Stimulated activated naive CD4-positive, alpha-beta T cell (primary cell): Measurements from ENCODE around the gene EHMT1.
"Not testable (repeated sequence)": the region's sequence is repeated elsewhere in the genome, so short reads cannot be mapped to it uniquely, and the experiment has no call there.

Experiments used
- DNase-seq, 6 experiments: peaks; one replicate each; lab custom pipeline; 2025; lab: John Stamatoyannopoulos, UW

The EHMT1 gene

DNA sequence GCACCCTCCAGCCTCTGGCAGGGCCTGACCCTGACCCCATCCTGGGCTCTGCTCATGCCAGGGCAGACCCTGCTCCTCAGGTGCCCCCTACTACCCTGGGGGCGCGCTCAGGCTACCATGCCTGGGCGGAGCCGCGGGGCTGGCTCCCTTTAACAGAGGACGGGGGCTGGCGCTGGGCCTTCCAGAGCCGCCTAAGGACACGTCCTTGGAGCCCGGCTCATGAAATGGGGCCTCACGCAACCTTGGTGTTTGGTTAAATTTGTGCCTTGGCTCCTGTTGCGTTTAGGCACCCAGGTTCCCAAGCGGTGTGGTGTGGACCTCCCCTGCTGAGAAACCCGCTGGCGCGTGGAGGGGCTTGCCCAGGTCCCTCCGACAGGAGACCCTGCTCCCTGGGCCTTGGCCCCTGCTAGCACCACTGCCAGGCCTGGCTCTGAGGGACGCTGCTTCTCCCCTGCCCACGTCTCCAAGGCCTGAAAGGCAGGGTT lies 3.4 kb upstream of the EHMT1 start:
- no peak for DNase-seq

DNA sequence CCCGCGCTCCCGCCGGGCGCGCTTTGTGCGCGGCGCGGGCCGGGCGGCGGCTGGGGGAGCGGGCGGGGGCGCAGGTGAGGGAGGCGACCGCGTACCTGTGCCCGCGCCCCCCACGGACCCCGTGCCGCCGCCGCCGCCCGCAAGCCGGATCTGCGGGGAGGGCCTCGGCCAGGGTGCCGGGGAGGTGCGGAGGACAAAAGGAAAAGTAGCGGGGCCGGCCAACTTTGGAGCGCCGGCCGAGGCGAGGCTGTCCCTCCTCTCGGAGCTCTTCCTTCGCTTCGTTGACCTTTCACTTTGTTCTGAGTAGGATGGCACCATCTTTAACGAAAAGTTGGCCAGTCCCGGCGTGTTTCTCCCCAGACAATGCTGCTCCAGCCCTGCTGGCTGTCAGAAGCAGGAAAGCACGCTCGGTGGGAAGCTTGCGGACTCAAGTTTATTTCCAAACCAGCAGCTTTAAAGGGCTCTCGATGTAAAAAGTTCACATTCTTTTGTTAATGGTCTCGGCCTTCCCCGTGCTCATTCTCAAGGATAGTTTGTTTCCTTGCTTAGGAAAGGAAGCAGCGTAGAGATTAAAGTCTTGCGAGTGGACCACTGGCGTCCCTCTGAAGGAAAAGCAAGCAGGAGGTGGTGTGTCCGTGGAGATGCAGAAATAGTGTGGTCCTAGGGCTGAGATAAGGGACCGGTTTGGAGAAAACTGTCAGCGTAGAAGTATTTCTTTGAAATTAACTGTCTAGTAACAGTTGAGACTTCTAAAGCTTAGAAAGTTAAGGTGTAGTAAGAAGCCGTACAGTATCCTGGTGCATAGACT lies 639 bp downstream of the EHMT1 start:
- peak in 4 of 6 experiments; percentile 15 to 47 (median 28) for DNase-seq

DNA sequence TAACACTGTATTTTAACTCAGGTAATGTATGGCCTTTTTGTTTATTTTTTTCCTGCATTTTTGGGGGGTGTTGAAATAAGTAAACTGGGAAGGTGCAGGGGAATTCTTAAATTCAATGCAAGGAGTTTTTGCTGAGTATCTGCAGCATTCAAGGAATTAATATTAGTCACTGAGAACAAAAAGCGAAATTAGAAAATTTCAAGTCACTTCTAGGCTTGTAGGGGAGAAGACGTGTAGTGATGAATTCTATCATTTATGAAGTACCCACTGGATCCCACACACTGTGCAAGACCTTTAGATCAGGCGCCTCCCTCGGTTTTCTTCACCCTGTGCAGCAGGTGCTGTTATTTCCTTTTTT lies 1.2 kb downstream of the EHMT1 start:
- DNase-seq = no peak

DNA sequence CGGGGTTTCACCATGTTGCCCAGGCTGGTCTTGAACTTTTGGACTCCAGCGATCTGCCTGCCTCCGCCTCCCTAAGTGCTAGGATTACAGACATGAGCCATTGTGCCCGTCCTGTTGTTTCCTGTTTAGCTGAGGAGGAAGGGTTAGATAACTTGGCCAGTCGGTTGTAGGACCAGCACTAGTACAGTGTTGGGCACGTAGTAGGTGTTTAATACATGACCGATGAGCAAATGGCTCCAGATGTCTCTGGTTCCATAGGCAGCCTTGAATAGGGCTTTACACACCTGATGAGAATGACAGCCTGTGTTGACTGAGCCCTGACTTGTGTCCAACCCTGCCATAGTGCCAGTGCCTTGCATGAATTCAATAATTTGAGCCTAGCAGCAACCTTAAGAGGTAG lies 1.8 kb downstream of the EHMT1 start:
- DNase-seq = no peak

DNA sequence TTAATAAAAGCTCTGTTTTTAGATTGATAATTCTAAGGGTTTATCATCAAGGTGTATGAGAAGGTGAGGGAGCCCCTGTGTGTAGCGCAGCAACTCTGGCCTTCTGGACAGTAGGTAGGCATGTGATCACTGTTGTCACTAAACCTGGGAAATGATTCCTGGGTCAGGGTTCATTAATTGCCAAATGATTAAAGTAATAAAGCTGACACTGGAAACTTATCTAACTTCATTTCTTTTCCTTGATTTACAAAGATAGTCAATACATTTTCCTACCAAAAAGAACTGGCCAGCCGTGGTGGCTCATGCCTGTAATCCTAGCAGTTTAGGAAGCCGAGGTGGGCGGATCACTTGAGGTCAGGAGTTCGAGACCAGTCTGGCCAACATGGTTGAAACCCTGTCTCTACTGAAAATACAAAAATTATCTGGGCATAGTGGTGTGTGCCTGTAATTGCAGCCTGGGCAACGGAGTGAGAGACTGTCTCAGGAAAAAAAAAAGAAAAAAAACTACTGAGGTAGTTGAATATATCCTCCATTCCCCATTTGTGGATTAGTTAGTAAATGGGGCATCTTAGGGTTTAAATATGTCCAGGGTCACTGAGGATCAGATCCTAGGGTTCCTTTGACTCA lies 2.4 kb downstream of the EHMT1 start:
- DNase-seq = peak in 2 of 6 experiments; percentile 12 to 13

DNA sequence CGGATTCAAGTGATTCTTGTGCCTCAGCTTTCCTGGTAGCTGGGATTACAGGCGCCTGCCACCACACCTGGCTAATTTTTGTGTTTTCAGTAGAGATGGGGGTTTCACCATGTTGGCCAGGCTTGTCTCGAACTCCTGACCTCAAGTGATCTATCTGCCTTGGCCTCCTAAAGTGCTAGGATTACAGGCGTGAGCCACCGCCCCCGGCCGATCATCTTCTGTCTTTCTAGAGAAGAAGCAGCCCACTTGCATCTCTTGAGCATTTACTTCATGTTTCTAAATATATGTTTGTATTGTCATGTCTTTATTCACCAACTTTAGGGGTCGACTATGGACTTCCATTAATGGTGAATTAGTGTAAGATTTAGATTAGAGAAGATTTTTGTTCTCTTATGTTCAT lies 3.4 kb downstream of the EHMT1 start:
- not testable (repeated sequence) for DNase-seq

DNA sequence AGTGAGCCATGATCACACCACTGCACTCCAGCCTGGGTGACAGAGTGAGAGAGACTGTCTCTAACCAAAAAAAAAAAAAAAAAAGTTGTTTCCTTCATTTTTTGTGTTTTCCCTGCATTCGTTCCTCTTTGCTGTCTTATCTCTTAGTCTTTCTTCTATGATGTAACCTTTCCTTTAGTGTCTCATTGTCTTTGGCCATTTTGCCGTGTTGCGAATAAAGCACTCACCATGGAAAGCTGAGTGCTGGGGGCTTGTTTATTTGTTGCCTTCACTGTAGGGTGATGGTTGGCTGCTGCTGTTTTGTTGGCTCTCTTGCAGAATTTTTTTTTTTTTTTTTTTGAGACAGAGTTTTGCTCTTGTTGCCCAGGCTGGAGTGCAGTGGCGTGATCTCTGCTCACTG lies 7.7 kb downstream of the EHMT1 start:
- no peak for DNase-seq

DNA sequence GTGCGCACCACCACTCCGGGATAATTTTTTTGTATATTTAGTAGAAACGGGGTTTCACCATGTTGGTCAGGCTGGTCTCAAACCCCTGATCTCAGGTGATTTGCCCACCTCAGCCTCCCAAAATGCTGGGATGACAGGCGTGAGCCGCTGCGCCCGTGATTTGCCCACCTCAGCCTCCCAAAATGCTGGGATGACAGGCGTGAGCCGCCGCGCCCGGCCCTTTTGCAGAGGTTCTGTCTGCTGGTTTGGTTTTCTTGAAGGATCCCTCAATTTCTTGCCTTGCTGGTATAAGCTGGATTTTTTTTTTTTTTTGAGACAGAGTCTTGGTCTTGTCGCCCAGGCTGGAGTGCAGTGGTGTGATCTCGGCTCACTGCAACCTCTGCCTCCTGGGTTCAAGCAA lies 8.6 kb downstream of the EHMT1 start:
- not testable (repeated sequence) for DNase-seq

DNA sequence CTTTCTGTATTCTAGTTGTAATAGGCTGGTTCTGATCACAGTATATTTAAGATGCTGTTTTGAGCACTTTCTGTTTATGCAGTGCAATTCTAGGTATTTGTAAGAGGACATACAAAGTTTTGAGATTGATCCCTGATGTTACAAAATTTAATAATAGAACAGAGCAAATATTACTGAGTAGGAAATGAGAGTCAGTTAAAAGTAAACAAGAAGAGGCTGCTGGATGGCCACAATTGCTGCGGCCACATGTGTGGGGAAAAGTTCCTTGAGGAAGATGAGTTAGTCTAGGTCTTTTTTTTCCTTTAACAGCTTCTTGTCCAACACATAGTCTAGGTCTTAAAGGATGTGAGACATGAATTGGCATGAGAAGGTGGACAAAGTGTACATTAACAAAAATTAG lies 11.3 kb downstream of the EHMT1 start:
- no peak for DNase-seq

DNA sequence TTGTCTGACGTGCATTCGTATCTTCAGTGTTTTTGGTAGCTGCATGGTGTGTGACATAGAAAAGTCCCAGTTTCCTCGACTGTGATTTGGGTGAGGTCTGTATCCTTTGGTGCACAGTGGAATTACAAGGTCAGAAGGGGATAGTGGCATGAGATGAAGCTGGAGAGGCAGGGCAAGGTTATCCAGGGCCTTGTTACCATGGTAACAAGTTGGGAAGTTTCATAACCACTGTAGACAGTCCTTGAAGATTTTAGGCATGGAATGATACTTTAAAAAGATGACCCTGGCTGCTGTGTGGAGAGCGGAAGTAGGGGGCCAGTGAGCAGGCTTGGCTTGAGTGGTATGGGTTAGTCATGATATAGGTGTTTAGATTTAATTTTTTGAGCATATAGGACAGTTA lies 11.9 kb downstream of the EHMT1 start:
- no peak for DNase-seq

DNA sequence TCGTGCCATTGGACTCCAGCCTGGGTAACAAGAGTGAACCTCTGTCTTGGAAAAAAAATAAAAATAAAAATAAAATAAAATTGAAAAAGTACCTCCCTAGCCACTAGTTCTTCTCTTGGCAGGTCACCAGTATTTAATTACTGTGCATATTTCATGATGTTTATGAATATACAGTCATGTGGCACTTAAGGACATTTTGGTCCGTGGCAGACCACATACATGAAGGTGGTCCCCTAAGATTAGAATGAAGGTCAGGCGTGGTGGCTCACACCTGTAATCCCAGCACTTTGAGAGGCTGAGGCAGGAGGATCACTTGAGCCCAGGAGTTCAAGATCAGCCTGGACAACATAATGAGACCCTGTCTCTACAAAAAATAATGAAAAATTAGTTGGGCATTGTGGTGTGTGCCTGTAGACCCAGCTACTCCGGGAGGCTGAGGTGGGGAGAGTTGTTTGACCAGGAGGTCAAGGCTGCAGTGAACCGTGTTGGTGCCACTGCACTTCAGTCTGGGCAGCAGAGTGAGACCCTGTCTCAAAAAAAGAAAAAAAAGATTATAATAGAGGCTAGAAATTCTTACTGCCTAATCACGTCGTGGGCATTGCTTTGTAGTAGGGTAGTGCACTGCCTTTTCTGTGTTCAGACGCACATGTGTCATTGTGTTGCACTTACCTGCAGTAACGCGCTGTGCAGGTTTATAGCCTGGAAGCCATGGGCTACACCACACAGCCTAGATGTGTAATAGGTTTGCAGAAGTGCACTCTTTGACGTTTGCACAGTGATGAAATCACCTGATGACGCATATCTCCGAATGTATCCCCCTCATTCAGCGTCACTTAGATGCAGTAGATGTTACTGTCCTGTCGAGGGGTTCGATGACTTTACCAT lies 12.8 kb downstream of the EHMT1 start:
- no peak for DNase-seq

DNA sequence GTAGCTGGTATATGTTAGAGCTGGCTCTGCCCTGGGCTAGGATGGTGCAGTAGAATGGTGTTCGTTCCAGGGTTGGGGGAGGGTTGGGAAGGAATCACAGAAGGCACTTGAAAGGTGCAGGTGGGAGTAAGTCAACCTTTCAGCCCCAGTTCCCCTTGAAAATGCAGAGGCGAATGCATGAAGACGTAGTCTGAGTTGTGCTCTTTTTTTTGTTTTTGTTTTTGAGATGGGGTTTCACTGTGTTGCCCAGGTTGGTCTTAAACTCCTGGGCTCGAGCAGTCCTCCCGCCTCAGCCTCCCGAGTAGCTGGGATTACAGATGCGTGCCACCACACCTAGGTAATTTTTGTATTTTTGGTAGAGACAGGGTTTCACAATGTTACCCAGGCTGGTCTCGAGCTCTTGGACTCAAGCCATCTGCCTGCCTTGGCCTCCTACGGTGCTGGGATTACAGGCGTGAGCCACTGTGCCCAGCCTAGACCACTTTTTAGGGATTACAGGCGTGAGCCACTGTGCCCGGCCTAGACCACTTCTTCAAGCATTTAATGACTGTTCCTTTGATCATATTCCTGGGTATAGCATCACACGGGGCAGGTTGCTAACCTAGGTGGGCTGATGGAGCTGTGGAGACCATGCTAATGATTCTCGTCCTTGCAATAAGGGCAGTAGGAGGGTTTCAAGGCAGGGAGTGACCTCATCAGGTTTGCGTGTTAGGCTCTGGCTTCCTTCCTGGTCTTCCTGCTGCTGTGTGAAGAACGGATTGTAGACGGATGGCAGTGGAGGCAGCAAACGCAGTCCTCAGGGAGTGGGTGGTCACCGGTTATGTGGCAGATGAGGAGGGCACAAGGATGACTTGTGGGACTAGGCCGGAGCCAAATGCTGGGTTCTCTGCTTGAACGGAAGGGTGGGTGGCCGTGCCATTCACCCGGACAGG lies 13.7 kb downstream of the EHMT1 start:
- DNase-seq = no peak

DNA sequence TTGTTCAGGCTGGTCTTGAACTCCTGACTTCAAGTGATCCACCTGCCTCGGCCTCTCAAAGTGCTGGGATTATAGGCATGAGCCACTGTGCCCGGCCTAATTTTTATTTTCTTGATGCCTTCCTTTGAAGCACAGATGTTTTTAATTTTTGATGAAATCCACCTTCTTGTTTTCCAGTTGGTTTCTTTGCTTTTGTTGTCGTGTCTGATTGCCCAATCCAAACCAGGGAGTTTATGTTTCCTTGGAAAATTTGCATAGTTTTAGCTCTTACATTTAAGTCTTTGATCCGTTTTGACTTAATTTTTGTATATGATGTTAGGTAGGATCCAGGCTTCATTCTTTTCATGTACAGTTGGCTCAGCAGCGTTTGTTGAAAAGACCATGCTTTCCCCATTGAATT lies 15.2 kb downstream of the EHMT1 start:
- no peak for DNase-seq

DNA sequence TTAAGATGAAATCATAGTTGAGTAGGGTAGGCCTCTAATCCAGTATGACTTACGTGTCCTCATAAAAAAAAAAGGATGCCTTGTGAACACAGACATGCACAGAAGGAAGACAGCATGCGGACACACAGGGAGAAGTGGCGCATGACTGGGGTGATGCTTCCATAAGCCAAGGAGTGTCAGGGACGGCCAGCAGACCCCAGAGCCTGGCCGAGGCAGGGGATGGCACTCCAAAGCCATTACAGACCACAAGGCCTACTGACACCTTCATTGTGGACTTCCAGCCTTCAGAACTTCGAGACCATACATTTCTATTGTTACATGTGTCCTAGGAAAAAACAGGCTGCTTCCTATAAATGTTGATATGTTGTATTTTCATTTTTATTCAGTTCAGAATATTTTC lies 19.9 kb downstream of the EHMT1 start:
- DNase-seq = no peak

DNA sequence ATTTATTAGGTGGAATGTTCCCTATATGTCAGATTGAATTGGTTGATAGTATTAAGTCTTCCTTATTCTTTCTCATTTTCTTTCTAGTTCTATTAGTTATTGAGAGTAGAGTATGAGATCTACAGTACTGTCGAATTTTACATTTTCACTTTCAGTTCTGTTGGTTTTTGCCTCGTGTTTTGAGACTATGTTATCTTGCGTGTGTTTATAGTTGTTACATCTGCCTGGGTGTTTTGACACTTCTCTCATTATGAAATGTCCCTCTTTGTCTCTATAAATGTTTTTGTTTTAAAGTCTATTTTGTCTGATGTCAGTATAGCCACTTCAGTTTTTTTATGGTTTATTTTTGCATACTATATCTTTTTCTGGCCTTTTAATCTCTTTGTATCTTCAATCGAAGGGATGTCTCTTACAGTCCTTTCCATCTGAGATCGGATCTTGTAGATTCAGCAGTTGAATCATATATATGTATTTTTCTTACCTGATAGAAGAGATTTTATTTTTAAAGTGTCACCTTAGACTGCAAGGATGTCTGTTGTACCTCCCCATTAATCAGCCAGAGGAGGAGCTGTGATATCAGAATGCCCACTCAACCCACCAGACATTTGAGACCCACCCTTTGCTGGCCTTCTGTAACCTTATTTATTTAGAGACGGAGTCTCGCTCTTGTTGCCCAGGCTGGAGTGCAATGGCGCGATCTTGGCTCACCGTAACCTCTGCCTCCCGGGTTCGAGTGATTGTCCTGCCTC lies 20.7 kb downstream of the EHMT1 start:
- peak in 2 of 6 experiments; percentile 17 to 21 for DNase-seq

DNA sequence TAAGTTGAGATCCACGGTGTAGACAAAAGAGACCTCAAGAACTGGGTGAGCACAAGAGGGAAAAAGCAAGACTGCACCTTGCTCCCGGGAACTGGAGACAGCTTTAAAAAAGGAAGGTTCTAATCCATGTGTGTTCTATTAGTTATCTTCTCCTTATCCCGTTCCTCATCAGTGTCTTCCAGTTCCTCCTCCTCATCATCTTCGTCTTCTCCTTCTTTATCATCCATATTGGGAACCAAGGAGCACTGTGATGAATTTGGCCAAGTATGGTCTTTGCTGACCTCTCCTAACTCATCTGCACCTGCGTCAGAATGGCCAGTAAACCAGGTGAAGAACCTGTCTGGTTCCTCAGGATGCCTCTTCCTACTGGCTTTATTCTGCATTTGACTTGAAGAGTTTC lies 22.1 kb downstream of the EHMT1 start:
- DNase-seq = no peak

DNA sequence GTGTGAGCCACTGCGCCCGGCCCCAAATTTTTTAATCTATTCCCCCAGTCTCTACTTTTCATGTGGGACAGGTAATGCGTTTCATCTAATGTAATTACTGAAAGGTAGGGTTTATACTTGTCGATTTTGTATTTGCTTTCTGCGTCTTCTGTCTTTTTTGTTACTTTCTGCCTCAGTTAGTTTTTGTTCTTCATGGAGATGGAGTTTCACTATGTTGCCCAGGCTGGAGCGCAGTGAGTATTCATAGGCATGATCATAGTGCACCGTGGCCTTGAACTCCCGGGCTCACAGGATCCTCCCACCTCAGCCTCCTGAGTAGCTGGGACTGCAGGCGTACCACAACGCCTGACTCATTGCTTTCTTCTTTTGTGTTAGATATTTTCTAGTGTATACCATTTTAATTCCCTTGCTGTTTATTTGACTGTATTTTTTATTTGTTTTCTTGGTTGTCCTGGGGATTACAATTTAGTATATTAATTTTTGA lies 23.4 kb downstream of the EHMT1 start:
- DNase-seq = no peak

DNA sequence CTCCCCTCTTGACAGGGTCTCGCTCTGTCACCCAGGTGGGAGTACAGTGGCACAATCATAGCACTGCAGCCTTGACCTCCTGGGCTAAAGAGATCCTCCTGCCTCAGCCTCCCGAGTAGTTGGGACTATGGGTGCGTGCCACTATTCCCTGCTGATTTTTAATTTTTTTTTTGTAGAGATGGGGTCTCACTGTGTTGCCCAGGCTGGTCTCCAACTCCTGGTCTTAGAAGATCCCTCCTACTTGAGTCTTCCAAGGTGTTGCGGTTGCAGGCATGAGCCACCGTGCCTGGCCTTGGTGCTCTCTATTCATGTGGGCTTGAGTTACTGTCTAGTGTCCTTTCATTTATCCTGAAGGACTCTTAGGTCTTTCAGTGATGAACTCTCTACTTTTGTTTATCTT lies 24.1 kb downstream of the EHMT1 start:
- no peak for DNase-seq

DNA sequence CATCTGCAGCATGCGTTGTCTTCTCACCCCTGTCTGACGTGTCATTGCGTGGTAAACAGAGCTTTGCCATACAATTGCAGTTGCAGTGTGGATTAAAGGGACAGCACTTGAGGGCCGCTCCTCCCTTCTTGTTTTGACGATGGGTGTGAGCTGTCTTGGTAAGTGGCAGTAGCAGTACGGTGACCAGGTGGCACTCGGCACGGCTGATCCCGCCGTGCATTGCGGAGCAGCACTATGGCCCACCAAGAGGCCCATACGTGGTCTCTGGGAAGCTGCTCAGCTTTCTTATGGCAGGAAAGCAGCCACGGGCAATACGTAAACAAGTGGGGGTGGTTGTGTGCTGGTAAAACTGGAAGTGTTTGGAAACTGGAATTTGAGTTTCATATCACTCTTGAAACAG lies 25.1 kb downstream of the EHMT1 start:
- DNase-seq = no peak

DNA sequence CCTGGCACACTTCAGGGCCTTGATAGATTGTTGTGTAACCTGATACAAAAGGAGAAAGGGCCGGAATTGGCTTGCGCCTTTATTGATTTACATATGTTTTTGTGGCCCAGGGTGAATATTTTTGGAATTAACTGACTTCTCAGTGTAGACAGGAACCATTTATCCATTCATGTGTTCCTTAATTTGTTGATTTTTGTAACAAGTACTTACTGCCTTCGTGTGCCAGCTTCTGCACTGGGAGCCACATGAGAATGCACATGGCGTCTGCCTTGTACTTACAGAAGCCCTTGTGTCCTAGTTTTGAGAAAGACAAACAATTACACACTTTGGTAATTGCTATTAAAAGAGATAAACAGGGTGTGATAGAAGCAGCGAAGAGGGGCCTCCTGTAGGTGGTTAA lies 26.4 kb downstream of the EHMT1 start:
- no peak for DNase-seq

DNA sequence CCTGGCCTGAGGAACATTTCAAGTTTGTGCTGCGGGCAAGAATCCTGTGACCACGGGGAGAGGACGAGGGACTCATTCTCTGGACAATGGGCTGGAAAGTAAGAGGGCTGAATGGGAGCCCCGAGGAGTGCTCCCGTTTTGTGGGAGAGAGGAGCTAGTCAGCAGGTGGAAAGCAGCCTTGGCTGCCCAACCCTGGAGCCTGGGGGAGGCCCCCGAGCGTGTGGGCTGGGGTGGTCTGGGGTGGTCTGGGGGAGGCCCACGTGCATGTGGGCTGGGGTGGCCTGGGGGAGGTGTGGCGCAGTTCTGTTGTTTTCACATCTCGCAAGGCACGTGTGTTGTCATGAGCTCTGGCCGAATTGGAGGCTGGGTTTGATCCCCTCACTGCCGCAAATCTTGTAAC lies 27.5 kb downstream of the EHMT1 start:
- no peak for DNase-seq
